DND-41 (cell line): Measurements from ENCODE around the gene POLN.

Experiments
- ATAC-seq: fragments of 200-7000 bp; cut with Tn5 transposase; 3 replicates; pipeline ENCODE4 v1.9.1; 2021; ENCODE audit warnings: low read depth; ENCODE audit not compliant: insufficient read depth
- DNase-seq: peaks from one replicate; pipeline ENCODE4 v3.0.0-alpha.2; 2020
- H2AFZ ChIP-seq: 2 replicates; pipeline ENCODE4 v1.6.0; 2012; ENCODE audit warnings: low read depth, low read length
- H3K27ac ChIP-seq: 2 replicates; pipeline ENCODE4 v1.5.1; 2012; ENCODE audit warnings: low read length, inconsistent platforms
- H3K27me3 ChIP-seq: fragments of 200-600 bp; sonication (generic); 2 replicates; pipeline ENCODE4 v1.6.0; 2012; ENCODE audit warnings: low read length, mild to moderate bottlenecking, inconsistent platforms; ENCODE audit not compliant: insufficient read depth, poor library complexity
- H3K36me3 ChIP-seq: 2 replicates; pipeline ENCODE4 v1.5.1; 2012; ENCODE audit warnings: low read length, inconsistent platforms; ENCODE audit not compliant: insufficient read depth
- H3K4me1 ChIP-seq: 2 replicates; pipeline ENCODE4 v1.5.1; 2012; ENCODE audit warnings: mild to moderate bottlenecking, low read length; ENCODE audit not compliant: insufficient read depth
- H3K4me2 ChIP-seq: 2 replicates; pipeline ENCODE4 v1.6.0; 2012; ENCODE audit warnings: mild to moderate bottlenecking, moderate library complexity, low read length, inconsistent platforms; ENCODE audit not compliant: insufficient read depth
- H3K4me3 ChIP-seq, 2 experiments: fragments of 200-600 bp in 1 of 2; shearing (Covaris generic) in 1 of 2; 2 replicates each; pipeline ENCODE4 v1.5.1; 2012 to 2016; ENCODE audit warnings: inconsistent platforms in 2 of 2, low read length in 2 of 2, mild to moderate bottlenecking in 2 of 2, low read depth in 1 of 2, moderate library complexity in 1 of 2
- H3K79me2 ChIP-seq: 2 replicates; pipeline ENCODE4 v1.6.0; 2012; ENCODE audit warnings: low read length, inconsistent platforms; ENCODE audit not compliant: insufficient read depth
- H3K9ac ChIP-seq: 2 replicates; pipeline ENCODE4 v1.6.0; 2012; ENCODE audit warnings: low read depth, mild to moderate bottlenecking, inconsistent platforms, low read length, moderate library complexity
- H3K9me3 ChIP-seq: 2 replicates; pipeline ENCODE4 v1.5.1; 2012; ENCODE audit warnings: low read length, moderate library complexity, mild to moderate bottlenecking, inconsistent platforms; ENCODE audit not compliant: insufficient read depth, severe bottlenecking
- H4K20me1 ChIP-seq: 2 replicates; pipeline ENCODE4 v1.6.0; 2012; ENCODE audit warnings: low read length; ENCODE audit not compliant: insufficient read depth
- EZH2 ChIP-seq: IDR thresholded peaks from 3 replicates; pipeline ENCODE4 v1.6.1; 2012; ENCODE audit warnings: borderline replicate concordance, low read depth, mild to moderate bottlenecking, moderate library complexity, low read length, inconsistent platforms; ENCODE audit not compliant: severe bottlenecking
- TF ChIP-seq, protein P1 (sequence below): IDR thresholded peaks from 2 replicates; pipeline ENCODE4 v1.5.1; 2012; ENCODE audit warnings: borderline replicate concordance, low read length, moderate library complexity, mild to moderate bottlenecking; ENCODE audit not compliant: poor library complexity, severe bottlenecking; ENCODE audit errors: extremely low read depth

The POLN gene

DNA sequence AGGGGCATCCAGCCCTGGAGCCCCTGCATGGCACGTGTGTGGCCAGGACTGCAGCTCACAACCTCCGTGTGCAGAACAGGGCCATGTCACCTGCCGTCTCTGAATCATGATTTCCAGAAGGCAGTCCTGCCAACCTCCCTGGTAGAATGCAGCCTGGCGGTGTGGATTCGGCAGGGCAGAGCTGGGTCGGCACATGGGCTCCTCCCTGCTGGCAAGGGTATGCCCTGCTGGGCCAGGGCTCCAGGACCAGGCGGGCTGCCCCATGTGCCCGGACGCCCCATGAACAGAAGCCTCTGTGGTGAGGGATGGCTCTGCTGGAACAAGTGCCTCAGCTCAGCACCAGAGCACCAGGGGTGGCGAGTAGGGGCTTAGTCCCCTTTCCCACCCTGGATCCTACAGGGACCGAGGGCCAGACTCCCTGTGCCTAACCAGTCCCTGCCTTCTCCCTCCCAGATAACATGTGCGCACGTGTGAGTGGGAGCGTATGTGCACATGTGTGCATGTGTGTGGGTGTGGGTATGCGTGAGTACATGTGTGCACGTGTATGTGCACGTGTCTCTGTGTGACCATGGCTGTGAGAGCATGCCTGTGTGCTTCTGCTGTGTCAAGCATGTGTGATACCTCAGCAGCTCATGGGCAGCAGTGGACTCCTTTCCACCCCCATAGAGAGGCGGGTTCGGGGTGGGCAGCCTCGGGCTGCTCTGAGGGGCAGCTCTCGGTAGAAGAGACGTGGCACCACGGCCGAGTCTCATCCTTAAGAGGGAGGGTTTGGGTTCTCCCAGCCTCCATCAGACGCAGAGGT lies 30.3 kb upstream of the POLN start:
- Histone ChIP-seq H3K36me3 (no peaks in the 10 kb centered on the region), H3K4me3 (no peak overlapping the region), H3K27ac (no peak overlapping the region), H3K27me3 (no peaks in the 10 kb centered on the region), H3K9ac (no peak overlapping the region), H3K9me3 (no peaks in the 10 kb centered on the region), H4K20me1 (no peaks in the 10 kb centered on the region), H3K79me2 (no peaks in the 10 kb centered on the region), H2AFZ (no peak overlapping the region), H3K4me2 (no peak overlapping the region), H3K4me1 (no peaks in the 10 kb centered on the region)
- no peak for TF ChIP-seq EZH2
- TF ChIP-seq, protein P1, sequence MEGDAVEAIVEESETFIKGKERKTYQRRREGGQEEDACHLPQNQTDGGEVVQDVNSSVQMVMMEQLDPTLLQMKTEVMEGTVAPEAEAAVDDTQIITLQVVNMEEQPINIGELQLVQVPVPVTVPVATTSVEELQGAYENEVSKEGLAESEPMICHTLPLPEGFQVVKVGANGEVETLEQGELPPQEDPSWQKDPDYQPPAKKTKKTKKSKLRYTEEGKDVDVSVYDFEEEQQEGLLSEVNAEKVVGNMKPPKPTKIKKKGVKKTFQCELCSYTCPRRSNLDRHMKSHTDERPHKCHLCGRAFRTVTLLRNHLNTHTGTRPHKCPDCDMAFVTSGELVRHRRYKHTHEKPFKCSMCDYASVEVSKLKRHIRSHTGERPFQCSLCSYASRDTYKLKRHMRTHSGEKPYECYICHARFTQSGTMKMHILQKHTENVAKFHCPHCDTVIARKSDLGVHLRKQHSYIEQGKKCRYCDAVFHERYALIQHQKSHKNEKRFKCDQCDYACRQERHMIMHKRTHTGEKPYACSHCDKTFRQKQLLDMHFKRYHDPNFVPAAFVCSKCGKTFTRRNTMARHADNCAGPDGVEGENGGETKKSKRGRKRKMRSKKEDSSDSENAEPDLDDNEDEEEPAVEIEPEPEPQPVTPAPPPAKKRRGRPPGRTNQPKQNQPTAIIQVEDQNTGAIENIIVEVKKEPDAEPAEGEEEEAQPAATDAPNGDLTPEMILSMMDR: no peak
- no peak for ATAC-seq
- no peak for DNase-seq

DNA sequence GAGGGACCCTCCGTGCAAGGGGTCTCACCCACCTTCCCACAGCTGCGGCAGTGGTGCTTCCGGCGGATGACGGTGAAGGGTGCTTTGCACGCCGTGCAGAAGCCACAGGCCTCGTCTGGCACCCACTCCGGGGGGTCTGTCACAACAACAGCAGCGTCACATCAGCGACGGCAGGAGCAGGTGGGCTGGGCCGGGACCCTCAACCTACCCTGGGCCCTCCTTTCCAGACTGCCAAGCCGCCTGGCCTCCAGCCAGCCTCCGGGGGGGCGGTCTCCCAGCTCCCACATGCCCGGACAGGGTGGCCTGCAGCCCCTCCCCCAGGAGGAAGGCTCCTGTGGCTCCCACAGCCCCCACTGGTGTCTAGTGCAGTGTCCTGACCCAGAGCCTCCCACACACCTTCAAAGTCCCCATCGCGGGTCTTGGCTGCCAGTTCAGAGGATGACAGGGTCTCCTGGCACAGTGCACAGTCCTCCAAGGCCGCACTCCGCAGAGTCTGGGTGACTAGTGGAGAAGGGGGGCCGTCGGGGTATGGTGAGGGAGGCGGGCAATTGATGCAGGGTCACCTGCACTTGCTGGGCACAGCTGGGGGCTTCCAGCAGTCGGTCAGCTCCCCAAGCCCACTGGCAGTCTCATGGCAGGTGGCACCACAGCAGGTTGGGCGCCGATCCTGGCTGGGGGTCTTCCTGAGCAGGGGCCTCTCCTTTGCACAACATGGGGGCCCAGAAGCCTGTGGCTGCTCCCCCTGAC lies 29.5 kb upstream of the POLN start:
- DNase-seq (no peak), ATAC-seq (no peak)
- no peaks in the 10 kb centered on the region for H3K27me3 ChIP-seq
- H3K9me3 ChIP-seq: no peaks in the 10 kb centered on the region
- H3K27ac ChIP-seq: no peak overlapping the region
- no peak overlapping the region for H3K4me3 ChIP-seq
- H3K79me2 ChIP-seq: no peaks in the 10 kb centered on the region
- no peaks in the 10 kb centered on the region for H4K20me1 ChIP-seq
- no peaks in the 10 kb centered on the region for H3K4me1 ChIP-seq
- no peak overlapping the region for H2AFZ ChIP-seq
- TF ChIP-seq EZH2: no peak
- no peaks in the 10 kb centered on the region for H3K36me3 ChIP-seq
- no peak overlapping the region for H3K9ac ChIP-seq
- H3K4me2 ChIP-seq: no peak overlapping the region

DNA sequence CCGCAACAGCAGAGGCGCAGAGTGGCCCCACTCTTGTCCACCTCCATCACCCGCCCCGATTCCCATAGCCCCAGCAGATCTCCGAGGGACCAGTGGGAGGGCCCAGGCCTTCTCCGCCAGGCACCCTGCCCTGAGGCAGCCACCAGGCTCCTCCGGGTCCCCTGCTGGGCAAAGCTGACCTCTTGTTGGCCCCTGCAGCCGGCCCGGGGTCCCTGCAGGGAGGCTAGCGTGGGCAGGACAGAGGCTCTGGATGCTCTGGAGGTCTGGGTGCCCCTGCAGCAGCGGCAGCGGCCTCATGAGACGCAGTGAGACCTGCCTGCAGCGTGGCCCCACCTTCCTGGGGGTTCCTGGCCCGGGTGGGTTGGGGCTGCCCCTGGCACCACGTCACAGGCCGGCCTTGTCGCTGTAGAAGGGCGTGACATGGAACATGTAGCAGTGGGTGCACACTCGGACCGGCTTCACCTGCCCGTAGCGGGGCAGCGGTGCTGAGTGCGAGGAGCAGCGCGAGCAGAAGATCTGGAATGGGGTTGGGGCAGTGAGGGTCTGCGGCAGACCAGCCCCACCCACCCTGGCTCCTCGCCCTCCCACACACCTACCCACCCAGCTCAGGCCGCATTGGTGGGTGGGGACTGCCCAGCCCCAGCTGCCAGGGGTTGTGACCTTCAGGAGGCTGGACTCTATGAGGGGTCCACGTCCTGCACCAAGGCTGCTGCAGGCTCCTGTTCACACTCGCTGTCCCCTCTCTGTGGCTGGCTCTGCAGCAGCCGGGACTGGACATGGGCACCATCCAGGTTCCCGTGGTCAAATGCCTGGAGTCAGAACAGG lies 28.6 kb upstream of the POLN start:
- no peak for DNase-seq
- Histone ChIP-seq H3K9ac (no peak overlapping the region), H4K20me1 (no peaks in the 10 kb centered on the region), H3K27me3 (no peaks in the 10 kb centered on the region), H3K4me1 (no peaks in the 10 kb centered on the region), H3K27ac (no peak overlapping the region), H3K36me3 (no peaks in the 10 kb centered on the region), H2AFZ (no peak overlapping the region), H3K79me2 (no peaks in the 10 kb centered on the region), H3K4me3 (no peak overlapping the region), H3K4me2 (no peak overlapping the region), H3K9me3 (no peaks in the 10 kb centered on the region)
- TF ChIP-seq, protein P1: no peak
- no peak for TF ChIP-seq EZH2
- ATAC-seq: no peak
